Skeletal muscle tissue (tissue), 4 donors: ENCODE results near the gene RBM25. TPM values are rescaled to one million over a fixed set of nuclear protein-coding genes. Genes with fewer than 3 reads are reported as not detected.

Experiments
- H3K27ac ChIP-seq: one replicate; pipeline ENCODE4 v1.7.0; 2013; ENCODE audit warnings: mild to moderate bottlenecking, low read depth, low read length, inconsistent platforms
- H3K27me3 ChIP-seq, 3 donors: one replicate each; pipeline ENCODE4 v1.7.0; 2013; ENCODE audit warnings: low read length in 3 of 3; ENCODE audit not compliant: control insufficient read depth in 3 of 3, insufficient read depth in 3 of 3
- H3K36me3 ChIP-seq, 3 donors: one replicate each; pipeline ENCODE4 v1.7.0; 2013; ENCODE audit warnings: low read length in 3 of 3; ENCODE audit not compliant: control insufficient read depth in 3 of 3, insufficient read depth in 3 of 3
- H3K4me1 ChIP-seq, 3 donors: one replicate each; pipeline ENCODE4 v1.7.0; 2013; ENCODE audit warnings: low read length in 3 of 3, mild to moderate bottlenecking in 3 of 3; ENCODE audit not compliant: control insufficient read depth in 3 of 3, insufficient read depth in 3 of 3
- H3K4me3 ChIP-seq, 3 donors: one replicate each; pipeline ENCODE4 v1.7.0; 2013; ENCODE audit warnings: low read length in 3 of 3
- H3K9ac ChIP-seq, 3 donors: one replicate each; pipeline ENCODE4 v1.7.0; 2013; ENCODE audit warnings: low read length in 3 of 3, mild to moderate bottlenecking in 3 of 3, moderate library complexity in 2 of 3, low read depth in 1 of 3
- H3K9me3 ChIP-seq, 3 donors: one replicate each; pipeline ENCODE4 v1.7.0; 2013; ENCODE audit warnings: low read length in 3 of 3; ENCODE audit not compliant: control insufficient read depth in 3 of 3
- total RNA-seq: library from RNA; depleted of rRNA; stranded (reverse); fragments of >200 nt; gene quantifications from one replicate; pipeline ENCODE4 v1.2.3, GENCODE V29; 2014
- donor health status: Osteomylitis.

The RBM25 gene
- total RNA-seq, 1 donor from 2014 or later, result 19.3 TPM

GRCh38 chr14:73136085-73136386 is 77.7 kb downstream of the RBM25 start:
- Histone ChIP-seq H3K9me3 (no peaks in the 10 kb centered on the region), H3K36me3 (no peaks in the 10 kb centered on the region), H3K4me3 (peak overlapping the region; percentile 92 to 97 (median 96)), H3K4me1 (peaks cover 14 to 17% (median 16%) of the 10 kb centered on the region in 3 donors), H3K27ac (peak overlapping the region; percentile 96), H3K9ac (peak overlapping the region; percentile 68 to 94 (median 91)), H3K27me3 (no peaks in the 10 kb centered on the region)

- Histone ChIP-seq H3K4me3 (peak within 1 kb of the TSS; percentile 92 to 97 (median 96)), H3K36me3 (no peaks in the 10 kb centered on the region), H3K27me3 (no peaks in the 10 kb centered on the region), H3K9ac (peak within 1 kb of the TSS; percentile 91 to 94 (median 92)), H3K9me3 (no peaks in the 10 kb centered on the region), H3K4me1 (peaks cover 14 to 17% (median 16%) of the 10 kb centered on the region in 3 donors), H3K27ac (peak within 1 kb of the TSS; percentile 96)
These were observed 78.3 kb downstream of the RBM25 start, which contains the start of gene PSEN1 for GRCh38 chr14:73136387-73137225. TSS of gene PSEN1 (plus strand) at chr14:73136507. CDS start at chr14:73148020, 11,513 bp downstream.

- Histone ChIP-seq H3K4me1 (peaks cover 15 to 19% (median 16%) of the 10 kb centered on the region in 3 donors), H3K9ac (peak overlapping the region in 1 of 3 donors; percentile 22), H3K9me3 (no peaks in the 10 kb centered on the region), H3K36me3 (no peaks in the 10 kb centered on the region), H3K4me3 (no peak overlapping the region), H3K27me3 (no peaks in the 10 kb centered on the region), H3K27ac (no peak overlapping the region)
These were observed 82.5 kb downstream of the RBM25 start for GRCh38 chr14:73140811-73141323.

- H3K27ac ChIP-seq, result no peak overlapping the region
- H3K9me3 ChIP-seq, result no peaks in the 10 kb centered on the region
- H3K4me3 ChIP-seq, result no peak overlapping the region
- H3K27me3 ChIP-seq, result no peaks in the 10 kb centered on the region
- peaks cover 7 to 11% (median 9%) of the 10 kb centered on the region in 3 donors for H3K4me1 ChIP-seq
- H3K36me3 ChIP-seq, result no peaks in the 10 kb centered on the region
- no peak overlapping the region for H3K9ac ChIP-seq
These were observed 83.9 kb downstream of the RBM25 start for GRCh38 chr14:73142216-73142615.

GRCh38 chr14:73143003-73143402 is 84.7 kb downstream of the RBM25 start:
- no peaks in the 10 kb centered on the region for H3K27me3 ChIP-seq
- peaks cover 0 to 4% (median under 1%) of the 10 kb centered on the region in 3 donors for H3K36me3 ChIP-seq
- no peak overlapping the region for H3K4me3 ChIP-seq
- H3K9ac ChIP-seq, result no peak overlapping the region
- no peak overlapping the region for H3K27ac ChIP-seq
- H3K4me1 ChIP-seq, result peaks cover 0 to 4% (median 4%) of the 10 kb centered on the region in 3 donors
- H3K9me3 ChIP-seq, result no peaks in the 10 kb centered on the region

- peaks cover 3 to 8% (median 5%) of the 10 kb centered on the region in 3 donors for H3K36me3 ChIP-seq
- no peak overlapping the region for H3K9ac ChIP-seq
- peaks cover 0 to 4% (median 4%) of the 10 kb centered on the region in 3 donors for H3K4me1 ChIP-seq
- H3K27me3 ChIP-seq, result no peaks in the 10 kb centered on the region
- H3K9me3 ChIP-seq, result no peaks in the 10 kb centered on the region
- no peak overlapping the region for H3K4me3 ChIP-seq
- no peak overlapping the region for H3K27ac ChIP-seq
These were observed 85.3 kb downstream of the RBM25 start for GRCh38 chr14:73143617-73144016.

GRCh38 chr14:73145371-73145770 is 87.0 kb downstream of the RBM25 start:
- Histone ChIP-seq H3K36me3 (peaks cover 7 to 18% (median 14%) of the 10 kb centered on the region in 3 donors), H3K4me1 (peaks cover 0 to 4% (median 4%) of the 10 kb centered on the region in 3 donors), H3K9ac (no peak overlapping the region), H3K27me3 (no peaks in the 10 kb centered on the region), H3K27ac (no peak overlapping the region), H3K4me3 (no peak overlapping the region), H3K9me3 (no peaks in the 10 kb centered on the region)

- Histone ChIP-seq H3K4me1 (peaks cover 0 to 4% (median 4%) of the 10 kb centered on the region in 3 donors), H3K27ac (no peak overlapping the region), H3K9me3 (no peaks in the 10 kb centered on the region), H3K9ac (no peak overlapping the region), H3K36me3 (peaks cover 7 to 18% (median 16%) of the 10 kb centered on the region in 3 donors), H3K27me3 (no peaks in the 10 kb centered on the region), H3K4me3 (no peak overlapping the region)
These were observed 87.8 kb downstream of the RBM25 start for GRCh38 chr14:73146111-73146510.

- Histone ChIP-seq H3K36me3 (peaks cover 7 to 20% (median 19%) of the 10 kb centered on the region in 3 donors), H3K9ac (no peak overlapping the region), H3K27ac (no peak overlapping the region), H3K4me3 (no peak overlapping the region), H3K9me3 (no peaks in the 10 kb centered on the region), H3K4me1 (no peaks in the 10 kb centered on the region), H3K27me3 (no peaks in the 10 kb centered on the region)
These were observed 91.4 kb downstream of the RBM25 start for GRCh38 chr14:73149753-73150152.

GRCh38 chr14:73153272-73153671 is 94.9 kb downstream of the RBM25 start:
- Histone ChIP-seq H3K36me3 (peaks cover 4 to 22% (median 15%) of the 10 kb centered on the region in 3 donors), H3K27ac (no peak overlapping the region), H3K9ac (no peak overlapping the region), H3K9me3 (no peaks in the 10 kb centered on the region), H3K27me3 (no peaks in the 10 kb centered on the region), H3K4me3 (no peak overlapping the region), H3K4me1 (no peaks in the 10 kb centered on the region)
